ENCODE measurements around the gene MYO7A.

Gene MYO7A

GRCh38 chr11:77127235-77127911 lies 673 bp upstream of the MYO7A start:
- peak; percentile 65 for DNase-seq (ENCODE audit: low read depth, low spot score)

DNA sequence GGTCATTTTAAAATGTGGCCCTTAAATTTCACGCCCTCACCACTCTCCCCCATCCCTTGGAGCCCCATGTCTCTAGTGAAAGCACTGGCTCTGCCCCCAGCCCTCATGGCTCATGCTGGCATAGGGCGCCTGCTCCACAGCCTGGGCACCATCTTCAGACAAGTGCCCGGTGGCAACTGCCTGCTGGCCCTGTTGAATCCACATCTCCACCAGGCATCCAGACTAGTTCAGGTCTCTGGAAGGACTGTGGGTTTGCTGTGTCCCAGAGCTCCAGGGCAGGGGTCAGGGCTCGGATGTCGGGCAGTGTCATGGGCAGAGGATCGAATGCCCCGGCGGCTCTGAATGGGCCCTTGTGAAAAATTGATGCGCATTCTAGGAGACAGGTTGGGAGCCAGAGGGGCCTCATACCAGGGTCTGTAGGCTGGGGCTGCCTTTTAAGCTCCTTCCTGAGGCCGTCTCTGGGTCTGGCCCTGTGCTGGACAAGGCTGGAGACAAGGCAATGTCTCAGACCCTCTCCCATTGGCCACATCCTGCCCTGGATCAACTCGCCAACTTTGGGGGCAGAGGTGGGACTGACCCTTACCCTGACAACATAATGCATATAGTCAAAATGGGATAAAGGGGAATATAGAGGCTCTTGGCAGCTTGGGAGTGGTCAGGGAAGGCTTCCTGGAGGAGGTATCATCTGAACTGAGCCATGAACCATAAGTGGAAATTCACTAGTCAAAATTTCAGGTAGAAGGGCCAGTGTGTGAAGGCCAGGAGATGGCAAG lies 1.2 kb downstream of the MYO7A start:
- DNase-seq (ENCODE audit: low read depth, low spot score), result no peak

DNA sequence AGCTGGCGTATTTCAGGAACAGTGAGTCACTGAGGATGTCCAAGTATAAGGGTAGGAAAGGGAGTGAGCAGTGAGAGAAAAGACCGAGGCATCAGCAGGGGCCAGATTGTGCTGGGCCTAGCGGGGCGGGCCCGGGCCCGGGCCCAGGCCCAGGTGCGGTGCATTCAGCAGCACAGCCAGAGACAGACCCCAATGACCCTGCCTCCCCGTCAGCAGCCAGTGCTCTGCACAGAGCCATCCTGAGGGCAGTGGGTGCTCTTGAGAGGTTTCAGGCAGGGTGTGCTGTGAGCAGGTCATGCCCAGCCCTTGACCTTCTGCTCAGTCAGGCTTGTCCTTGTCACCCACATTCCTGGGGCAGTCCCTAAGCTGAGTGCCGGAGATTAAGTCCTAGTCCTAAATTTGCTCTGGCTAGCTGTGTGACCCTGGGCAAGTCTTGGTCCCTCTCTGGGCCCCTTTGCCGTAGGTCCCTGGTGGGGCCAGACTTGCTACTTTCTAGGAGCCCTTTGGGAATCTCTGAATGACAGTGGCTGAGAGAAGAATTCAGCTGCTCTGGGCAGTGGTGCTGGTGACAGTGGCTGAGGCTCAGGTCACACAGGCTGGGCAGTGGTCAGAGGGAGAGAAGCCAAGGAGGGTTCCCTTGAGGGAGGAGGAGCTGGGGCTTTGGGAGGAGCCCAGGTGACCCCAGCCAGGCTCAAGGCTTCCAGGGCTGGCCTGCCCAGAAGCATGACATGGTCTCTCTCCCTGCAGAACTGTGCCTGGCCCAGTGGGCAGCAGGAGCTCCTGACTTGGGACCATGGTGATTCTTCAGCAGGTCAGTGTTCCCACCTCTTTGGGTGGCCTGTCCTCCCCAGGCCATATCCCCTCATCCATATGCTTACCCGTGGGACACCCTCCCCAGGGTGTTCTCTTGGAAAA lies 2.1 kb downstream of the MYO7A start:
- DNase-seq (ENCODE audit: low read depth, low spot score), result no peak

DNA sequence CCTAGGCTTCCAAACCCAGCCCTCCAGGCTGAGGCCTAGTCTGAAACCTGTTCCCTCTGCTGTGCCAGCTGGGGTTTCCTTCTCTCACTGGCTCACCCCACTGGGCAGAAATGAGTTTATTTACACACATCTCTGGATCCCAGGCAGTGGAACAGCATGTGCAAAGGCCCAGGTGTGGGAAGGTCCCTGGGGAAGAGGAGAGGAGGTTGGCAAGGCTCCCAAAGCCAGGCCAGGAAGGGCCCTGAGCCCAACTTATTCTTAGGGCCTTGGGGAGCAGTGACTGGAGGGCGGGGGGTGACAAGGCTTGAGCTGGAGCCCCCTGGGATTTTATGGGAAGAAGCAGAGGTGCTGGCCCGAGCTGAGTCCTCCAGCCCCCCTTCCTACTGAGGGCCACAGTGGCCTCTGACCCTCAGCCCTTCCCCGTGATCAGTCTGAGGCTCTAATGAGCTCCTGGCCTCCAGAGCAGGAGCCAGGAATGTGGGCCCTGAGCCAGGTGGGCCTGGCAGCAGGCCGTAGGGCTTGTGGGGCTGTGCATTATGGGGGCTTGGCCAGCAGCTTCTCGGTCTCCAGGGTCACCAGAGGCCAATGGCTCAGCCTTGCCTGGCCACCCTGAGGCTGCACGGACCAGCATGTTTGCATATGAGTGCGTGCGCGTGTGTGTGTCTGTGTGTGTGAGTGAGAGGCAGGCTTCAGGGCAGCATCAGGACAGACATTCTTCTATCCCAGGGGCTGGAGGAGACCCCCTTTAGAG lies 2.9 kb downstream of the MYO7A start:
- peak; percentile 87 for DNase-seq (ENCODE audit: low read depth, low spot score)

DNA sequence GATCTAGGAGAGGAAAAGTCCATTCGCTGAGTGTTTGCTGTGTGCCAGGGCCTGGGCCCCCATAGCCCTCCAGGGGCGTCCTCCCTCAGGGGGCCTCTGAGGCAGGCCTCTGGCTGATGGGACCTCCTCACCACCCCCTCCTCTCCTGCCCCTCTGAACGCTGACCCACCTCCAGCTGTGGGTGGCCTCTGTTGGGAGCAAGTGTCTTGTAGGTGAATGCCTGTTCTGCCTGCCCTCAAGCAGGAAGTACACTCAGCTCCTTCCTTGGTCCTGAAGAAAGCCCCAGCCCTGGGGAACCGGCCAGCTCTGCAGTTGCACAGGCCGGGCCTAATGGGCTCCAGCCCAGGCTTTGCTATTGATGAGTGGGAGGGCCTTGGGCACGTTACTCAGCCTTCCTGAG lies 3.5 kb downstream of the MYO7A start:
- no peak for DNase-seq (ENCODE audit: low read depth, low spot score)

DNA sequence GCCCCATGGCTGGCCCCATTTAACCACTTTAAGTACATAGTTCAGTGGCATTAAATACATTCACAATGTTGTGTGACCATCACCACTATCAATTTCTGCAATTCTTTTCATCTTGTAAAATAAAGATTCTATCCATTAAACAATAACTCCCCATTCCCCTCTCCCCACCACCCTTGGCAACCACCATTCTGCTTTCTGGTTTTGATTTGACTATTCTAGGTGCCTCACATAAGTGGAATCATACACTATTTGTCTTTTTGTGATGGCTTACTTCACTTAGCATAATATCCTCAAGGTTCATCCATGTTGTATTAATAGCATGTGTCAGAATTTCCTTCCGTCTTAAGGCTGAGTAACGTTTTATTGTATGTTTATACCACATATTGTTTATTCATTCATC lies 7.0 kb downstream of the MYO7A start:
- DNase-seq (ENCODE audit: low read depth, low spot score), result no peak

- DNase-seq (ENCODE audit: low read depth, low spot score), result peak; percentile 49
Observed at GRCh38 chr11:77136074-77136473, 8.0 kb downstream of the MYO7A start.

DNA sequence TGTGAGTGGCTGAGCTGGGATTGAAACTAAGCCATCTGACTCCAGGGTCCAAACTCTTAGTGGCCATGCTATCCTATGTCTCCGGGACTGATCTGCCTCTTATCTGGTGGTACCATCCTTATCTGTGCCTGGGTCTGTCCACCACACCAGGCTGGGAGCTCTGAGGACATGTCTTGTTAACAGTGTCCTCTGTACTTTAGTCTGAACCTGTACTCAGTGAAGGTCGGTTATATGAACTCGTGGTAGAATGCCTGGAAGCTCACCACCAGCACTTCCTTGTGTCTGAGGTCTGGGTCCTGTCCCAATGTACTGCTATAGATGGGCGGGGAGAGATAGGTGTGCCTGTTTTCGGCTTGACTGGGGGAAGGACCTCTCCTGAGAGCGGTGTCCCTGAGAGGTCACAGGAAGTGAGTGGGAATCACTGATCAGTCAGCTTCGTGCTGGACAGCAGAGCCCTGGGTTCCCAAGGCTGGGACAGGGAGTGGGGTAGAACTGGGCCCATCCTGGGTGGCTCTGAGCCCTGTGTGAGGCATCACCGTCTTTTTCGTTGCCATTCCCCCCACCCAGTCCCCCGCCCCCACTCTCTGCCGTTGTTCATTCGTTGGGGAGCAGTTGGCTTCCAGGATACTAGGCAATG lies 8.9 kb downstream of the MYO7A start:
- no peak for DNase-seq (ENCODE audit: low read depth, low spot score)

- no peak for DNase-seq (ENCODE audit: low read depth, low spot score)
Observed at GRCh38 chr11:77137421-77137820, 9.4 kb downstream of the MYO7A start.

DNA sequence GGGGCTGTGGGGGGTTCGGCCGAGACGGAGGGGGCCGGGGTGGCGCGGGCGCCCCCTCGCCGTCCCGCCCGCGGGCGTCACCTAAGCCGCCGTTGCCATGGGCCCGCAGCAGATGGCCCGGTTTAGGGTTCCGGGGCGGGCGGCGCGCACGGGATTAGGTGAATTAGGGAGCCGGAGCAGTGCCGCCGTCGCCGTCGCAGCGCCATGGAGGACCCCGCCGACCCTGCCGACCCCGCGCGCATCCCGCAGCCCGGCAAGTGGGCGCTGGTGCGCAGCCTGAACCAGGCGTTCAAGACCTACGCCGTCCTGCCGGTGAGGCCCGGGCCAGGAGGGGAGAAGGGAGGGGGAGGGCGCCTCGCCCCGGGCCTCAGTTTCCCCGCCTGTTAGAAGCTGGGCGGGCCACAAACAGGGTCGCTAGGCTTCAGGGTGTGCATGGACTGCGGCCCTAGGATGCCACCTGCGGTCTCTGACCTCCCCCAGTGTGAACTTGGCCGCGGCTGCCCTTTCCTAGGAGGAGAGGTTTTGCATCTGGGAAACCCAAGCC lies 10.1 kb downstream of the MYO7A start:
- DNase-seq (ENCODE audit: low read depth, low spot score), result no peak

GRCh38 chr11:77139201-77139600 lies 11.2 kb downstream of the MYO7A start:
- no peak for DNase-seq (ENCODE audit: low read depth, low spot score)

GRCh38 chr11:77140231-77140851 lies 12.3 kb downstream of the MYO7A start:
- no peak for DNase-seq (ENCODE audit: low read depth, low spot score)

DNA sequence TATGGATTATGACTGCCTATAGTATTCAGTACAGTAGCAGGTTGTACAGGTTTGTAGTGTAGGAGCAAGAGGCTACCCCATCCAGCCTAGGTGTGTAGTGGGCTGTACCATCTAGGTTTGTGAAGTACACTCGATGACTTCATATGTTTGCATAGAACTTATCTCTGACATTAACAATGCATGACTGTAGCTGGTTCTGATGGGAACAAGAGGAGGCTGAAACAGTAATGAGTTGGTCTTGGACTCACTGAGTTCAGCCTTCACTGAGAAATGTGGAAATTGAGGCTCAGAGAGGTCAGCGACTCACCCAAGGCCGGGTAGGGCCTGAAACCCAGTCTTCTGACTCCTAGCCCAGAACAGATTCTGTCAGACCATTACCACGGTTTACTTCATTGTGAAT lies 13.0 kb downstream of the MYO7A start:
- peak; percentile 56 for DNase-seq (ENCODE audit: low read depth, low spot score)

GRCh38 chr11:77141475-77141874 lies 13.4 kb downstream of the MYO7A start:
- DNase-seq (ENCODE audit: low read depth, low spot score), result no peak

DNA sequence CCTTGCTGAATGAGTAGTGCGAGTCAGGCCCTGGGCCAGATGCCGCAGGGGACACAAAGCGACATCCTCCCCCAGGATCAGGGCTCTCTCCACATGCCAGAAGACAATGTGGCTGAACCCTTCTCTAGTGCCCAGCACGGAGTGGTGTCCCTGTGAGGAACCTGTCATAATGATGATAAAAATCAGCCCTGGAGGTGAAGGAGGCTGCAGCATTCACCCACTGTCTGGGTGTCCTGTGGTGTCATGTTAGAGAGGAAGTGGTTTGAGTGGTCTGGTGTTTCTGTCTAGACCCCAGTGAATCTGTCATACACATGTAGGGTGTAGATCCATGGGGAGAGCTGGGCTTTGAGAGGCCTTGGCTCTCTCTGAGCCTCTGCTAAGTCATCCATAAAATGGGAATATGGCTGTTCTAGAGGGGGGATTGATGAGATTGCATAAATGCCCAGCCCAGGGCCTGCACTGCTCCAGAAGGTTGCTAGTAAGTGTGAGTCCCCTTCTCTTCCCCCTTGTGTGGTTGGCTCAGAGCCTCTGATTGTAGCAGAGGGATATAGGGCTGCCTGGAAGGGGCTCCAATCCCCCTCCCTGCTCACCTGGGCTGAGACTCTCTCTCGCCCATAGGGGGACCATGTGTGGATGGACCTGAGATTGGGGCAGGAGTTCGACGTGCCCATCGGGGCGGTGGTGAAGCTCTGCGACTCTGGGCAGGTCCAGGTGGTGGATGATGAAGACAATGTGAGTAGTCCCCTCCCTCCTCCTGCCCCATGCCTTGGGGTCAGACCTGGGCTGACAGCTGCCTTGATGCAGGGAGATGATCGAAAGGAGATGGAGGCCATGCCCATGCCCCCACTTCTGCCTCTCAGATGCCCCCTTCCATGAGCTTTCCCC lies 14.3 kb downstream of the MYO7A start:
- no peak for DNase-seq (ENCODE audit: low read depth, low spot score)

DNA sequence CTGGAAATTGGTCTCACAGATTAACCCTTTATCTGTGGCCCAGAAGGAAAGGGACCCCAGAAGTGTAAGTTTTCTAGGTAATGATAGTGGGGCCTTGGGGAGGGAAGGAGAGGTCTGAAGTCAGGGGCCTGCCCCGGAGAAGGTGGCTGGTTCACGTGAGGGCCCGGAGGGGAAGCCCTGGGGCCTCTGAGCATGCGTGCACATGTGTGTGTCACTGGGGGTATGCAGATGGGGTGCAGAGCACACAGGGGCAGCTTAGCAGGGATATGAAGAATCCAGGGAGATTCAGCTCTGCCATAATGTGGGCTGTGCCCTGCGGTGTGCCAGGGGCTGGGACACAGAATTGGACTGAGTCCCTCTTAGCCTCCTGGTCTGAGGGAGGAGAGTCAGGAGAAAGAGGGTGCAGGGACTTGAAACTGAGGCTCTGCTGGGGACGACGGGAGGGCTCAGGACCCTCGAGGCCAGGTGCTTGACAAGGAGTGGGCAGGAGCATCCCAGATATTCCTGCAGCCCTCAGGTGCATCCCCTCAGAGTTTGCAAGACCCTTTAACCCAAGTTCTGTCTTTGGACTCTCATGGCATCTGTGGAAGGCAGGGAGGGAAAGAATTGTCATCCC lies 15.5 kb downstream of the MYO7A start:
- DNase-seq (ENCODE audit: low read depth, low spot score), result no peak

- DNase-seq (ENCODE audit: low read depth, low spot score), result peak; percentile 11
Observed at GRCh38 chr11:77144196-77144856, 16.3 kb downstream of the MYO7A start.

GRCh38 chr11:77144857-77145428 lies 16.9 kb downstream of the MYO7A start:
- no peak for DNase-seq (ENCODE audit: low read depth, low spot score)

All from astrocyte of the hippocampus (primary cell).